Measurements from ENCODE around the gene GATA6. TPM values are rescaled to one million over a fixed set of nuclear protein-coding genes. Genes with fewer than 3 reads are reported as not detected.

The GATA6 gene
- total and polyA plus RNA-seq, 2 of the 8 experiments (the other 6 are each of a cell fraction or from before 2014, with no cell fraction given): 0.09 TPM; not detected in 1

DNA sequence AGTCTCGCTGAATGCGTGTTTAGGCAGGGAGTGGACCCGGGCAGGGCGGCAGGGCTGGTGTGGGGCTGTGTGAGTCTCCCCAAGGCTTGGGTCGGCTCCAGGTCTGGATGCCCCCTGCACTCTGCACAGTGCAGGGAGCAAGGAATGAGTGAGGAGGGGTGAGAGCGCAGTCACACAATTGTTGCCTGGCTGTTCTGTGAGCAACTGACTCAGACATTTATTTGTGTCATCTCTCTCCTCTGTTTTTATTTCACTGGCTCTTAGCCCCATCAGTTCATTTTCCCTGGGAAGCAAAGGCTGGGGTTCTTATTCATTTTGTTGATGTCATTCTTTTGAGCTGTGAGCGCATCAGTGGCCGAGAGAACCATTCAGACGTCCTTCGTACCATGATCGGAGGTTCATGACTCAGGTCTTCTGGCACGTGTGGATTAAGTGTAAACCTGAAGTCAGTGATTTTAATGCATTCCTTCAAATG lies 61.1 kb downstream of the GATA6 start:
- Histone ChIP-seq H3K4me3 (ENCODE audit: extremely low read depth in 1 of 4, insufficient read depth in 2 of 4, low read depth in 3 of 4, low read length in 4 of 4) (no peak overlapping the region), H3K36me3 (ENCODE audit: control insufficient read depth in 2 of 4, insufficient read depth in 4 of 4, low read length in 3 of 4) (no peaks in the 10 kb centered on the region), H2BK20ac (ENCODE audit: low read length) (no peak overlapping the region), H4K91ac (replicated peaks; ENCODE audit: insufficient read length, low read length) (no peak overlapping the region), H3K23me2 (ENCODE audit: low read depth, low read length) (peaks cover 9% of the 10 kb centered on the region; the same call in 1 of the 2 replicates), H2BK120ac (replicated peaks; ENCODE audit: low read depth, low read length) (no peak overlapping the region), H2AFZ (ENCODE audit: low read length) (no peak overlapping the region), H2BK5ac (ENCODE audit: low read depth, low read length) (no peak overlapping the region), H3K79me1 (ENCODE audit: low read depth, low read length) (no peaks in the 10 kb centered on the region), H3K56ac (replicated peaks; ENCODE audit: insufficient read length, low read depth, low read length) (no peak overlapping the region), H3K23ac (ENCODE audit: insufficient read length) (no peak overlapping the region), H2BK15ac (ENCODE audit: low read length) (no peak overlapping the region), H3K4me1 (replicated peaks in 1 of 4; ENCODE audit: control insufficient read depth in 3 of 4, insufficient read depth in 4 of 4, low read length in 3 of 4) (peaks cover 0 to 3% (median 1%) of the 10 kb centered on the region in 4 experiments; a peak in 1 of 7 replicates), H3K79me2 (ENCODE audit: control insufficient read depth in 1 of 2, insufficient read depth in 2 of 2, low read length in 2 of 2) (no peaks in the 10 kb centered on the region), H3K4me2 (ENCODE audit: insufficient read depth in 1 of 2, low read depth in 2 of 2, low read length in 2 of 2) (no peak overlapping the region), H3K27ac (ENCODE audit: low read depth, low read length) (no peak overlapping the region), H4K20me1 (replicated peaks in 1 of 2; ENCODE audit: control insufficient read depth in 1 of 2, insufficient read depth in 2 of 2, low read length in 2 of 2) (no peaks in the 10 kb centered on the region), H3K14ac (ENCODE audit: insufficient read length) (no peak overlapping the region), H2AK5ac (ENCODE audit: low read depth, low read length) (no peak overlapping the region), H3K9ac (replicated peaks in 1 of 4; ENCODE audit: extremely low read depth in 1 of 4, low read depth in 3 of 4, low read length in 3 of 4) (no peak overlapping the region), H3K4ac (replicated peaks; ENCODE audit: insufficient read length, low read depth, low read length) (no peak overlapping the region), H4K8ac (ENCODE audit: extremely low read depth, insufficient read depth, low read length) (no peak overlapping the region), H3K27me3 (replicated peaks in 1 of 4; ENCODE audit: control insufficient read depth in 3 of 4, extremely low read depth in 1 of 4, insufficient read depth in 3 of 4, low read length in 3 of 4) (no peaks in the 10 kb centered on the region; a peak in 1 of 7 replicates), H3K18ac (ENCODE audit: extremely low read depth, low read length) (no peak overlapping the region), H4K5ac (ENCODE audit: insufficient read length, low read depth, low read length) (no peak overlapping the region), H2BK12ac (ENCODE audit: low read depth, low read length) (no peak overlapping the region), H3K9me3 (ENCODE audit: insufficient read depth in 2 of 2, low read depth in 1 of 2, low read length in 1 of 2) (no peaks in the 10 kb centered on the region; a peak in 1 of 4 replicates)
- POLR2A ChIA-PET (ENCODE audit: partially characterized antibody): no interaction called here
- no peak for FAIRE-seq
- no peak for DNase-seq (ENCODE audit: low read depth in 1 of 2, low spot score in 2 of 2)
- 89% methylated on average over 12 of the region's 12 CpGs; no CpG with 5 or more reads in 1 of the 2 experiments for WGBS, 2 experiments (ENCODE audit: extremely low coverage in 1 of 2, insufficient coverage in 1 of 2, insufficient read length in 1 of 2, insufficient replicate concordance in 2 of 2, low coverage in 1 of 2, low lambda C conversion rate in 2 of 2, missing lambda C conversion rate in 1 of 2)
- CTCF ChIA-PET (ENCODE audit: partially characterized antibody): interaction anchor here (0.7 kb wide), 1 partner anchor 12 kb away, joined by 3 read pairs; no protein-coding TSS in a partner anchor
